ENCODE measurements around the gene HSPB7.

DNA sequence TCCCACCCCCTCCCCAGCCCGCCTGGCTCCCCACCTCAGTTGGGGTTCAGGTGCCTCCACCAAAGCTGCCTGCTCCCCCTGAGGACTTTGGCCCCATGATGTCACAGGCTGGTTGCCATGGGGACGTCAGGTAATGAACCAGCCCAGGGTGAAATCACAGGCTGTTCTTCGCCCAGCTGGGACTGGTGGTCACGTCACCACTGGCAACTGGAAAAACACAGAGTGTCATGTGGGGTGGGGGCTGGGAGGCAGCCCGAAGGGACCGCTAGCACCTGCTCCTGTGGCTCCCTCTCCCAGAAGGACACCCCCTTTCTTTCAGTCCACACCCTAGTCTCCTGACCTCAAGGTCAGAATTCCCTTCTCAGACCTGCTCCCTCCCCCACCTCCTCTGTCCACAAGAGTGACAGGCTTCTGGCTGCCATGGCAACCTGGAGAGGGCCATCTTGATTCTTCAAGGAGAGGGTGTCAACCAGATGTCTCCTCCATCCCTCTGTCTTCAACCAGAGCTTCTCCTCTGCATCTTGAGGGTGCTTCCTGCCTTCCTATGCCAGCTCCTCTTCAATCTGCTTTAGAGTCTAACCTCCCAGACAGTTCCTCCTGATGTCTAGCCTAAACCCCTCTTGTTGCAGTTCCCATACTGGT, 49.4 kb upstream of the HSPB7 start:
- TF ChIP-seq SIN3A (IDR thresholded peaks at IDR 0.05; ENCODE audit: borderline replicate concordance, insufficient read depth, low read length) (no peak), POLR2AphosphoS5 (IDR thresholded peaks at IDR 0.05; ENCODE audit: low read depth, low read length) (no peak), TAF1 (IDR thresholded peaks at IDR 0.05; ENCODE audit: borderline replicate concordance, insufficient read depth, low read length) (no peak)

Measured in PFSK-1 (cell line).